ENCODE data around the gene NFIA.

Gene NFIA

GRCh38 chr1:61474963-61475362 lies 392.6 kb downstream of the NFIA start:
- TF ChIP-seq EZH2 (optimal IDR thresholded peaks at IDR 0.05; ENCODE audit: low read depth, low read length), result no peak
- no peak for TF ChIP-seq CTCF (IDR thresholded peaks at IDR 0.05; ENCODE audit: low read length)
- TF ChIP-seq EZH2phosphoT487 (IDR thresholded peaks at IDR 0.05; ENCODE audit: low read length), result no peak
- H4K20me1 ChIP-seq (ENCODE audit: insufficient read depth, low read length), result no peaks in the 10 kb centered on the region
- no peaks in the 10 kb centered on the region for H3K9me2 ChIP-seq (replicated peaks; ENCODE audit: insufficient read depth, low read length)
- no peak overlapping the region for H3K27ac ChIP-seq (ENCODE audit: low read length)
- no peaks in the 10 kb centered on the region for H3F3A ChIP-seq (ENCODE audit: insufficient read depth, low read length)
- no peak overlapping the region for H3K4me2 ChIP-seq (ENCODE audit: low read depth, low read length)
- H3K27me3 ChIP-seq (replicated peaks; ENCODE audit: insufficient read depth, low read length), result no peaks in the 10 kb centered on the region
- no peaks in the 10 kb centered on the region for H3K4me1 ChIP-seq (ENCODE audit: low read length)
- no peak overlapping the region for H2AFZ ChIP-seq (ENCODE audit: low read length)
- no peaks in the 10 kb centered on the region for H3K36me3 ChIP-seq (replicated peaks; ENCODE audit: insufficient read depth, low read length)
- no peak overlapping the region for H3K9ac ChIP-seq (ENCODE audit: low read length)
- no peak for DNase-seq
- H3K79me2 ChIP-seq (ENCODE audit: low read length), result no peaks in the 10 kb centered on the region
- no peak overlapping the region for H3K4me3 ChIP-seq (ENCODE audit: low read length)
- H3K9me3 ChIP-seq (replicated peaks; ENCODE audit: insufficient read depth, low read length), result no peaks in the 10 kb centered on the region

GRCh38 chr1:61477301-61477700 lies 394.9 kb downstream of the NFIA start:
- H3K4me3 ChIP-seq (ENCODE audit: low read length), result no peak overlapping the region
- H3K9me3 ChIP-seq (replicated peaks; ENCODE audit: insufficient read depth, low read length), result no peaks in the 10 kb centered on the region
- no peaks in the 10 kb centered on the region for H3K79me2 ChIP-seq (ENCODE audit: low read length)
- no peaks in the 10 kb centered on the region for H3K27me3 ChIP-seq (replicated peaks; ENCODE audit: insufficient read depth, low read length)
- H3K4me1 ChIP-seq (ENCODE audit: low read length), result no peaks in the 10 kb centered on the region
- no peak overlapping the region for H3K27ac ChIP-seq (ENCODE audit: low read length)
- no peak overlapping the region for H2AFZ ChIP-seq (ENCODE audit: low read length)
- no peaks in the 10 kb centered on the region for H3K9me2 ChIP-seq (replicated peaks; ENCODE audit: insufficient read depth, low read length)
- no peaks in the 10 kb centered on the region for H4K20me1 ChIP-seq (ENCODE audit: insufficient read depth, low read length)
- no peak for DNase-seq
- no peak overlapping the region for H3K4me2 ChIP-seq (ENCODE audit: low read depth, low read length)
- no peak overlapping the region for H3K9ac ChIP-seq (ENCODE audit: low read length)
- no peaks in the 10 kb centered on the region for H3K36me3 ChIP-seq (replicated peaks; ENCODE audit: insufficient read depth, low read length)
- no peaks in the 10 kb centered on the region for H3F3A ChIP-seq (ENCODE audit: insufficient read depth, low read length)
- TF ChIP-seq EZH2 (optimal IDR thresholded peaks at IDR 0.05; ENCODE audit: low read depth, low read length) (no peak), EZH2phosphoT487 (IDR thresholded peaks at IDR 0.05; ENCODE audit: low read length) (no peak), CTCF (IDR thresholded peaks at IDR 0.05; ENCODE audit: low read length) (no peak)

- Histone ChIP-seq H2AFZ (ENCODE audit: low read length) (no peak overlapping the region), H3K27me3 (replicated peaks; ENCODE audit: insufficient read depth, low read length) (no peaks in the 10 kb centered on the region), H3K9me2 (replicated peaks; ENCODE audit: insufficient read depth, low read length) (no peaks in the 10 kb centered on the region), H3K27ac (ENCODE audit: low read length) (no peak overlapping the region), H3K9ac (ENCODE audit: low read length) (no peak overlapping the region), H3K9me3 (replicated peaks; ENCODE audit: insufficient read depth, low read length) (no peaks in the 10 kb centered on the region), H3K4me3 (ENCODE audit: low read length) (no peak overlapping the region), H3K79me2 (ENCODE audit: low read length) (no peaks in the 10 kb centered on the region), H3K4me2 (ENCODE audit: low read depth, low read length) (no peak overlapping the region), H3K4me1 (ENCODE audit: low read length) (no peaks in the 10 kb centered on the region), H4K20me1 (ENCODE audit: insufficient read depth, low read length) (no peaks in the 10 kb centered on the region), H3K36me3 (replicated peaks; ENCODE audit: insufficient read depth, low read length) (no peaks in the 10 kb centered on the region), H3F3A (ENCODE audit: insufficient read depth, low read length) (no peaks in the 10 kb centered on the region)
- DNase-seq, result no peak
- TF ChIP-seq CTCF (IDR thresholded peaks at IDR 0.05; ENCODE audit: low read length), result no peak
- TF ChIP-seq EZH2 (optimal IDR thresholded peaks at IDR 0.05; ENCODE audit: low read depth, low read length), result no peak
- TF ChIP-seq EZH2phosphoT487 (IDR thresholded peaks at IDR 0.05; ENCODE audit: low read length), result no peak
Observed at GRCh38 chr1:61480273-61480935, 398.0 kb downstream of the NFIA start.
